ENCODE results near the gene PTPRC.

The PTPRC gene

DNA sequence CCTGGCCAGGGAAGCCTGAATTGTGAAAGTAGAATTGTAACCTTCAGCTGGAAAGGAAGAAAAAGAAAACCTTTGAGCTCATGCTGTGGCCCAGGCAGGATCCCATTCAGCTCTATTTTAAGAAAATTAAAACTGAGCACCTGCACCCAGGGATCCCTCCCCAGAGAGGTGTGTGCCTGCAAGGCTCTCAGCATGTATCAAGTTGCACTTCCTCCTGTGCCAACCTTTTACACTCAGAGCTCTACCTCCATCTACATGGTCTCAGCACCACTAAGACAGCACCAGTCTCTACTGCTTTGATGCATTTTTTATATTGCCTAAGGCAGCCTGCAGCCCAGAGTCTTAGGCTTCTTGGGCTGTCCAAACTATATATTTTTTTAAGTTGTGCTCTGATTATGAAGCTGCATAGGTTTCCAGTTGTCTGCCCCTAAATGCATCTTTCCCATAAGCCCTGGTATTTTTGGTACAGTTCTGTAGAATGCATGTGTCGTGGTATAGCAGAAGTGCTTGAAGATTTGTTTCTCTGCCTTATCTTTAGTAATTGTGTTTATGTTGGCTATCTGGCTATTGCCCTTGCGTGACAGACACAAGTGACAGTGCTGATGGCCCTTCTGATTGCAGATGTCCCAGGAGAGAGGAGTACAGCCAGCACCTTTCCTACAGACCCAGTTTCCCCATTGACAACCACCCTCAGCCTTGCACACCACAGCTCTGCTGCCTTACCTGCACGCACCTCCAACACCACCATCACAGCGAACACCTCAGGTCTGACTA, 63.1 kb downstream of the PTPRC start:
- no peak for DNase-seq (ENCODE audit: low spot score)

DNA sequence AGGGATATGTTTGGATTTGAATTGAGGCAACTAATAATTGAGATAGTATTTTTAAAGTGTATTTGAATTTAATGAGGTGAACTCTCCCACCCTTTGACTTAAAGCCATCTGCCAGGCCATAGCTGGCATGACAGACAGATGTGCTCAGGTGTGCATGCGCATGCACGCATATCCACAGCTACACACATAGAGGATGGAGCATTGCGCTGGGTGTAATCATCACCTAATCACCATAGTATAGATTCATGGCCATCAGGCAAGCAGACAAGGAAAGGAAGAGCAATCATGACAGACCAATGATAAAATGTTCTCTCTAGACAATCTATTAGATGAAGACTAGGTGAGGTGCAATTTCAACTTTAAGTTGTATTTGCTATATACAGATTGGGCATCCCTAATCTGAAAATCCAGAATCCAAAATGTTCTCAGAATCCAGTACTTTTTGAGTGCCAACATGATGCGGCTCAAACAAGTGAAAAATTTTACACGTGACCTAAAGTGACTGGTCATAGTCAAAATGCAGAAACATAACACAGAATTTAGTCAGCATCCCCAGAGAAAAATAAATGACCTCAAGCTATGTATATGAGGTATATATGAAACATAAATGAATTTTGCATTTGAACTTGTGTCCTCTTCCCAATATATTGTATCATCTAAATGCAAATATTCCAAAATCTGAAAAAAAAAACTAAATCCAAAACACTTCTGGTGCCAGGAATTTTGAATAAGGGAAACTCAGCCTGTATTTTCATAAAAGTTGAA, 70.1 kb downstream of the PTPRC start:
- no peak for DNase-seq (ENCODE audit: low spot score)

DNA sequence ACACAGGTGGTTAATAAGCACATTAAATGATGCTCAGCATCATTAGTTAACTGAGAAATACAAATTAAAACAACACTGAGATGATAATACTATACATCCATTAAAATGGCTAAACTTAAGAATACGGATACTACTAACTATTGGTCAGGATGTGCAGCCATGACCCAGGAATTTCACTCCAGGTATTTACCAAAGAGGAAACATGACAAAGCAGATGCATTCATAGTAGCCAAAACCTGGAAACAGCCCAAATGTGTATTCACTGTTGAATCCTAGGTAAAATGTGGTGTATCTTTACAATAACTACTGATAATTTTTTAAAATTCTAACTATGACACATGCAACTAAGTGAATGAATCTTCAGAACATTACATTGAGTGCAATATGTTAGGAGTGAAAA, 73.0 kb downstream of the PTPRC start:
- no peak for DNase-seq (ENCODE audit: low spot score)

DNA sequence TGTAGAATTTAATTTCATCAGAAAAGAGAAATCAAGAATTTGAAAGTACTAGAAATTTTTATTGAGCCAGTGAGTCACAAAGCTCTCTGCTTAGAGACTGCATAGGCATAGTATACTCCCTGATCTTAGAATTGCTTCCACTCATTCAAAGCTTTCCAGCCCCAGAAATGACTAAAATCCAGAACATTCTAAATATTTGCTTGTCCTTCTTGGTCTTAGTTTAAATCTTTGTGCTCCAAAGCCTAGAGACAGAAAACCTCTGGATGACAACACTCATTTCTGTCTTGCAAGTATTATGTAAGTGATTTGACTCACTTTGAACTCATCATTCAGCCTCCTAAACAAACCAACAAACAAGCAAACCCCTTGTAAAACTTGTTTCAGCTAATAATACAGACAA, 74.2 kb downstream of the PTPRC start:
- no peak for DNase-seq (ENCODE audit: low spot score)

DNA sequence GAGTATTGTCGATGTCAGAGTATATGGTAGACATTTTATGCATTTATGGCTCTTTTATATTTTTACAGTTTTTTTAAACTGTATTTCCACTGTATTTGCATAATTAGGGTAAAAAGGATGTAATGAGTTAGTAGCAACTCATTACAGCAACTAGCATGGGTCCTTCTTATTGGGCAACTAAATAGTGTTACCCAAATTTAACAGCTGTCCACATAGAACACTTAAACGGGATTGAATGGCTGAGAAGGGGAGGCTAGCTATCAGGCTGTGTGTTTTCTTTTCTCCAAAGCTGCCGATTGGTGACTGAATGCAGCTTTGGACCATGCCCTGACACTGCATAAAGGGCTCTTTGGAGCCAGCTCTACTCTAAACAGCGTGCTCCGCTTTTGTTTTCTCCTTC, 75.4 kb downstream of the PTPRC start:
- no peak for DNase-seq (ENCODE audit: low spot score)

DNA sequence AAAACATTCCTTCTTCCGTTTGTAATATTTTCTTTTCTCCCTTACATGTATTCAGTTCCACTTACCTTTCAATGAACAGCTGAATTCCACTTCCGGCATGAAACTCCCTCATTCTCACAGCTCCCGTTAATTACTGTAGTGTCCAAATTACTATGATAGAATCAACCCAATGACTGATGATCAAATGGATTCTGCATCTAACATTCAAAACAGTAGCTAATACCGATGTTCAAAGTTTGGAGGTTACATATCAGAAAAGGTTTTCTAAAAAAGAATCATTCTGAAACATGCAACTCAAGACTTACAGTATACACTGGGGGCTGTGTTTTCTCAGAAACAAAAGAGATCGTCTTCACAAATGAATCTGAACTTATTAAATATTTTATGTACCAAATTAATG, 77.2 kb downstream of the PTPRC start:
- DNase-seq (ENCODE audit: low spot score) = no peak

DNA sequence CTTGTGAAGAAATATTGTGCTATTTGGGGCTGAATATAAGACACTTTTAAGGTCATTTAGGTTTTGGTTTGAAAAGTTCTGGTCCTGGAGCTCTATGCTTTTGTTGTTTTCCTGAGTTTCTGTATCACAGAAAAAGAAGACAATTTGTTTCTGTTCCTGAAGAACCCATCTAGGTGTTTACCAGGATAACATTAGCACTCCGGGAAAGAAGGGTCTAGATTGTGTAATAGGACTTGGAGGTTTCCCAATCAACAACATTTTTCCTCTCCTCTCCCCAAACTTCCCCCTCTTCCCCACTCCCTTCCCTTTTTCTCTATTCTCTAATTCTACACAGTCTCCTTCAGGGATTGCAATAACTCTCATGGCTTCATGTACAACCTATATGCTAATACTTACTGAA, 78.7 kb downstream of the PTPRC start:
- DNase-seq (ENCODE audit: low spot score) = no peak

DNA sequence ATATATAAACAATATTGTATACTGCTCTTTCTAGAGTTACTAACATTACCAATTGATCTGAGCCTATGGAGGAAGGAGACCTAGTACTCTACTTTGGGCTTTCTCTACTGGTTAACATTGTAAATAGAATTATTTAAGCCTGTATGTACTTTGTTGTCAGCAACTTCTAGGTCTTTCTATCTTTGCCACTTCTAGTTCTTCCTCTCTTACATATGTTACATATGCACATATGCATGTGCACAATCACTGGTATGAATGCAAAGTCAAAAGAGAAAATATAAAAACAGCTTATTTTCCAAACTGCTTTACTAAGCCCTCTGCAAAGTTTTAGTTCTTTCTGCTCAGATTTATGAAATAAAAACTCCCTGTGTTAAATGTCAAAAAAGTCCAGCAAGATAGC, 84.3 kb downstream of the PTPRC start:
- no peak for DNase-seq (ENCODE audit: low spot score)

DNA sequence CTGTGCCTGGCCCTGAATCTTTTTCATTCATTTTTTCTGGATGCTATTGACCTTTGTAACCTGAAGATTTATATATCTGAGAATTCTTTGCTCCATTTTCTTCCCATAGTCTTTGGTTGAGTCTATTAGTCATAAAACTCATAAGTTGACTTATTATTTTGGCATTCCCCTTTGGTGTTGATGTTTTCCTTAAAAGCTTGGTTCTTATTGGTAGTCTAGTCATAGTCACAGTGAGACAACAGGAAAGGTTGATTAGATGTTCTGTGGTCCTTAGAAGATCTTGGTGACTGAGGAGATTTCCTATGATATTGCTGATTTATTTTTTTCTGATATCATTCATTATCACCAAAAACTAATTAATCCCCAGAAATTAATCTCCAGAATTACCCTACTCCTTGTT, 86.2 kb downstream of the PTPRC start:
- DNase-seq (ENCODE audit: low spot score) = no peak

DNA sequence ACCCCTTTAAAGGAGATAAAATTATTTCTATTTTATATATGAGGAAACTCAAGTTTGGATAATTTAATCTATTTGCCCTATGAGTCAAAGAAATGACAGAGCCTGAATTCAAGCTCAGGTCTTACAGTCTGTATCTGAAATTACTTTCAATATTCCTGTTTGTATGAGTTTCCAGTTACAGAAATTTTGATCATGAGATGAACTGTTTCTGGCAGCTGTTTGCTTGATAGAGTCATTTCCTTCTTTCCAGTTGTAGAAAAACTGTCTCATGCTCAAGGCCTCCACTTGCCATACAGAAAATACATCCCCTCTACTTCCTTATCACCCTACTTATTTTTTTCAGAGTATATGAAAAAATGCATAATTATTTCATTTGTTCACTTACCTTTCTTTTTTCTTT, 87.6 kb downstream of the PTPRC start:
- no peak for DNase-seq (ENCODE audit: low spot score)

DNA sequence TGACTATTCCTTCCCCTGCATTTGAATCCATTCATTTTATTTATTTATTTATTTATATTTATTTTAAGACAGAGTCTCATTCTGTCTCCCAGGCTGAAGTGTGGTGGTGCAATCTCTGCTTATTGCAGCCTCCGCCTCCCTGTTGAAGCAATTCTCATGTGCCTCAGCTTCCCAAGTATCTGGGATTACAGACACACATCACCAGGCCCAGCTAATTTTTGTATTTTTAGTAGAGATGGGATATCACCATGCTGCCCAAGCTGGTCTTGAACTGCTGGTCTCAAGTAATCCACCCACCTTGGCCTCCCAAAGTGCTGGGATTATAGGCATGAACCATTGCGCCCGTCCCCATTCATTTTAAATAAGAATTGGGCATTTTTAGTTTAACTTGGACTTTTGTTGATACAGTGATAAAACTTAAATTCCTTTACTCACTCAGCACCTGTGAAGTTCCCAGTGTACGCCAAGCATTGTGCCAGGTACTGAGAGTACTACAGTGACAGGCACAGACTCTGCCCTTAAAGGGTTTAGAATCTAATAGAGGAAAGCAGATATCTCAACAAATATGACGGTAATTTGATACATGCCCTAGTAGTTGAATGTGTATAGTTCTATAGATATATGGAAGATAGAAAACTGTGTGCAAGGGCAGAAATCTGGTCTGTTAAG, 90.5 kb downstream of the PTPRC start:
- no peak for DNase-seq (ENCODE audit: low spot score)

DNA sequence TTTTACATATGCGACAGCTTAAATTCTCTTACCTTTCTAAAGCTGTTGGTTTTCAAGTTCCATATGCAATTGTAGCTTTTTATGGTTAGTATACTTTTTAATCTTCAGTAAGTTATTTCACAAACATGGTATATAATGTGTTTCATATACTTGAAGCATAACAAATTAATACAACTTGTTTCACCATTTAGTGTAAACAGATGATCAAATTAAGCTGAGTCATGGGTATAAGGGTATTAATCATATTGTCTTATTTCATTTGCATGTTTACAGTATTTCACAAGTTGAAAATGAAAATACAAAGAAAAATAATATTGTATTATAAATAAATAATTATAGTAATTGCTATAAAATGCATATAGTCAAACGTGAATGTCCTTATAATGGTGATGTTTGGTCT, 92.1 kb downstream of the PTPRC start:
- no peak for DNase-seq (ENCODE audit: low spot score)

DNA sequence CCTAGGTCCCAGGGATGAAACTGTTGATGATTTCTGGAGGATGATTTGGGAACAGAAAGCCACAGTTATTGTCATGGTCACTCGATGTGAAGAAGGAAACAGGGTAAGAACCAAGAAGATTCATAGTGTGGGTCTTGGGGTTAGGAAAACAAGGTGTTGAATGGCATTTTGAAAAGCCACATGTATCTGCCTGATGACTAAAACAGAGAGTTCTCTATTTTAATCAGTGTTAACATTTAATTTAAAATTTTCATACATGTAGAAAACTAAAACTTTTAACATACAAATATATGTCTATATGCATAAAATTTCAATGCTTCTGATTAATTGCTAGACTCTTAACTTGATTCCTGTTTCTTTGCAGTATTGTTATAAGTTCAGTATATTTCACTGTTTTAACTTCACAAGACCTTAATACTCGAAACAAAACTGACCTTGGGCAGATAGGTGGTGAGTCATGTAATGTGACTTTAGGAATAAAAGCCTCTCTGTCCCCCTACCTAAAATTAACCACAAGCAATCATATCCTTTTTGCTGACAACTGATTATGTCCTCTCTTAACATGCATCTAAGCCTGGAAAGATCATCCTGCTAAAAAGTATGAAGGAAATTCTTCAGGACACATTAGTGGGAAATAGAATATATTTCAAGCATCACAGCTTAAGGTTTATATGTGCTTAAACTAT, 95.6 kb downstream of the PTPRC start:
- DNase-seq (ENCODE audit: low spot score) = no peak

DNA sequence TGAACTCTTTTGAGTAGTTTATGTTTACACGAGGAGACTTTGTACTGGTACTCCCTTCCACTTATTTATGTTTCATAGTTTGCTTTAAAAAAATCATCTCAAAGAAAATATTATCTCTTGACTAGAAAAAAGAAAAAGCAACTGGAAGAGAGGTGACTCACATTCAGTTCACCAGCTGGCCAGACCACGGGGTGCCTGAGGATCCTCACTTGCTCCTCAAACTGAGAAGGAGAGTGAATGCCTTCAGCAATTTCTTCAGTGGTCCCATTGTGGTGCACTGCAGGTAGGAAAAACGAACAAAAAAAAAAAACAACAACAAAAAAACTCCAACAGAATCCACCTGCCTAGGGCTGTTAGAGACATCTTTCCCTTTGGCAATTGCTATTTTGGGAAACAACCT, 102.9 kb downstream of the PTPRC start:
- no peak for DNase-seq (ENCODE audit: low spot score)

DNA sequence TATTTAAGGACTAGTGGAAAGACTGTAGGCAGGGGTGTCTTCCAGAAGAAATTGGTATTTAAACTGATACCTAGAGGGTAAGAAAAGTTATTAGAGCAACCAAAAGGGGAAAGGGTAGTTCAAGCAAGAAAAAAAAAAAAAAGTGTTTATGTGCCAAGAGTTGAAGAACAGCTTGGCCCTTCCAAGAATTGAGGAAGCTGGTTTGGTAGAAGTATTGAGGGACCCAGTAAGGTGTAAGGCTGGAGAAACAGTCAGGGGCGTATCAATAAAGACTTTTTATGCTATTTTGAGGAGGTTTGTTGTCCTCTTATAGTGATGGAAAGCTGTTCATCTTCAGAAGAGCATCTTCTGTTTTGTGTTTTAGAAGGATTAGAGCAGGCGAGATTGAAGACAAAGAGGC, 108.3 kb downstream of the PTPRC start:
- DNase-seq (ENCODE audit: low spot score) = no peak

DNA sequence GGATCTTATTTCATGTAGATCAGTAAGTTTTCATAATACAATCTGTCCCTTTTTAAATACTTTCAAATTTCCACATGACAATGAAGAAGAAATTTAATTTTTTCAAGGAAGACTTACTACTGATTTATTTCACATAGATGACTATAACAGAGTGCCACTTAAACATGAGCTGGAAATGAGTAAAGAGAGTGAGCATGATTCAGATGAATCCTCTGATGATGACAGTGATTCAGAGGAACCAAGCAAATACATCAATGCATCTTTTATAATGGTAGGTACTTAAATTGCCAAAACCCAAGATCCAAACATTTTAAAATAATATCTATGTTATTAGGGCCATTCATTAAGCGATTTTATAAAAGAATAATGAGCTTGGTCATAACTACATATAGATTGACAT, 110.4 kb downstream of the PTPRC start:
- DNase-seq (ENCODE audit: low spot score) = no peak

DNA sequence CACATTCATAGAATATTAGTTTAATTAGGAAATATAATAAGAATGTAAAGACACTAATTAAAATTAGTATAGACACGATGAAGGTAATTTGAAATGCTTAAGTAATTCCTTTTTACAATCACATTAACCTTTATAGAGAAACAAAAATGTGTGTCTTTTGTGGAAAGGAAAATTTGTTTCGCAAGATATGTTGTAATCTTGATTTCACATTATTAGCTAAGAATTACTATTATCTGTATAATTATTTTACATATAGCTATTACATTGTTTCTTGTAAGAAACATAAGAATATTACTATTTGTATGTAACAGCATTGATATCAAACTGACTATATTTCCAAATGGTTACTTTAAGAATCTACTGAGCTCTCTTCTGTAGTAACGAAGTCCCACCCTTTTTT, 111.2 kb downstream of the PTPRC start:
- no peak for DNase-seq (ENCODE audit: low spot score)

DNA sequence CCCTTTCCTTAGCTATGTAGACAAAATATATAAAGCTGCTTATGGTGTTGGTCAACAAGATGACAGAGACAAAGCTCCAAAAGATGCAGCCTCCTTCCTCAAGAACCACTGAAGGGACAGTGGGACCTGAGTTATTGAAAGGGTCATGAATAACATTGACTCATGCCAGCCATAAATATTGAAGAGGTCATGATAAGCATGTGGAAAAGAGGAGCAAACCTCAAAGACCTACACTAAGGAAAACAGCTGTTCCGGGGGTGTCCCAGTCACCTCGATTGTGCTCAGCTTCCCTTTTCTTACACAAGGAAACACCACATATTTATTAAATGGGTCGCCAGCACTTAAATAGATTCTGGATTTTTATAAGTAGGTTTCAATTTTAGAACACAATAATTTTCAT, 112.9 kb downstream of the PTPRC start:
- DNase-seq (ENCODE audit: low spot score) = no peak

DNA sequence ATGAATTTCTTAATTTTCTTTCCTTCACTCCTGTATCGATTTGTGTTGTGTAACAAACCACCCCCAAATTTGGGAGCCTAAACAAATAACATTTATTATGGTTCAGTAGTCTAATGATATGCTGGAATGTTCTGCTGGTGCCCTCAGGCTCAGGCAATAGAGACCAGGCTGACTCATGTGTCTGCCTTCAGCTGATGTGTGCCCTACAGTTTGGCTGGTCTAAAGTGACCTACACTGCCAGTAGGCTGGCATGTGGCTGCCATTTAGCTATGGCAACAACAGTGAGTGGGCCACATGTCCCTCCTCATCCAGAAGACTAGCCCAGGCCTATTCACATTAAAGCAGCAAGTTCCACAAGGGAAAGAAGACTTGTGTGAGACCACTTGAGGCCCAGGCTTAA, 115.8 kb downstream of the PTPRC start:
- DNase-seq (ENCODE audit: low spot score) = no peak

DNA sequence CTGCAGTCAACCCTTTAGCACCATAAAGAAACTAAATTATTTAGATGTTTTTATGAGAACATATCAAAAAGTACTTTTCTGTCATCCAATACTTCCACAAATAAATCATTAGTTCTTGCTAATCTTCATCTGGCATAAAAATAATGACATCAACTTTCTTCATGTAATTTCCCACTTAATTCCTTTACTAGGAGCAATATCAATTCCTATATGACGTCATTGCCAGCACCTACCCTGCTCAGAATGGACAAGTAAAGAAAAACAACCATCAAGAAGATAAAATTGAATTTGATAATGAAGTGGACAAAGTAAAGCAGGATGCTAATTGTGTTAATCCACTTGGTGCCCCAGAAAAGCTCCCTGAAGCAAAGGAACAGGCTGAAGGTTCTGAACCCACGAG, 116.9 kb downstream of the PTPRC start:
- no peak for DNase-seq (ENCODE audit: low spot score)

DNA sequence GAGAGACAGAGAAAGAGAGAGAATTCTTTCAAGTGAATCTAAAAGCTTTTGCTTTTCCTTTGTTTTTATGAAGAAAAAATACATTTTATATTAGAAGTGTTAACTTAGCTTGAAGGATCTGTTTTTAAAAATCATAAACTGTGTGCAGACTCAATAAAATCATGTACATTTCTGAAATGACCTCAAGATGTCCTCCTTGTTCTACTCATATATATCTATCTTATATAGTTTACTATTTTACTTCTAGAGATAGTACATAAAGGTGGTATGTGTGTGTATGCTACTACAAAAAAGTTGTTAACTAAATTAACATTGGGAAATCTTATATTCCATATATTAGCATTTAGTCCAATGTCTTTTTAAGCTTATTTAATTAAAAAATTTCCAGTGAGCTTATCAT, 117.6 kb downstream of the PTPRC start:
- DNase-seq (ENCODE audit: low spot score) = no peak

DNA sequence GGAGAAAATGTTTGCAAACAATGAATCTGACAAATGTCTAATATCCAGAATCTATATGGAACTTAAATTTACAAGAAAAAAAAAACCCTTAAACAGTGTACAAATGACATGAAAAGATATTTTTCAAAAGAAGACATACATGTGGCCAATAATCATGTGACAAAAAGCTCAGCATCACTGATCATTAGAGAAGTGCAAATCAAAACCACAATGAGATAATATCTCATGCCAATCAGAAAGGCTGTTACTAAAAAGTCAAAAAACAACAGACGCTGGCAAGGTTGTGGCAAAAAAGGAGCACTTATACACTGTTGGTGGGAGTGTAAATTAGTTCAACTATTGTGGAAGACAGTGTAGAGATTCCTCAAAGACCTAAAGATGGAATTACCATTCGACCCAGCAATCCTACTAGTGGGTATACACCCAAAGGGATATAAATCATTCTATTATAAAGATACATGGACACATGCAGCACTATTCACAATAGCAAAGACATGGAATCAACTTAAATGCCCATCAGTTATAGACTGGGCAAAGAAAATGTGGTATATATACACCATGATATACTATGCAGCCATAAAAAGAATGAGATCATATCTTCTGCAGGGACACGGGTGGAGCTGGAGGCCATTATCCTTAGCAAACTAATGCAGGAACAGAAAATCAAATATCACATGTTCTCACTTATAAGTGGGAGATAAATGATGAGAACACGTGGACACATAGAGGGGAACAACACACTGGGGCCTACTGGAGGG, 123.2 kb downstream of the PTPRC start:
- no peak for DNase-seq (ENCODE audit: low spot score)
